ENCODE measurements around the gene HIPK2. TPM values are rescaled to one million over a fixed set of nuclear protein-coding genes. Genes with fewer than 3 reads are reported as not detected.

Gene HIPK2
- total RNA-seq, 1 experiment from 2014 or later, result 35.2 TPM

GRCh38 chr7:139745678-139746143 lies 32.1 kb downstream of the HIPK2 start:
- Histone ChIP-seq H3K36me3 (ENCODE audit: low read depth) (no peaks in the 10 kb centered on the region), H2AFZ (no peak overlapping the region), H3K9me3 (ENCODE audit: insufficient read depth, low read depth) (no peaks in the 10 kb centered on the region), H4K20me1 (ENCODE audit: insufficient read depth) (peaks cover 8% of the 10 kb centered on the region; the same call in 1 of the 2 replicates), H3K9me2 (ENCODE audit: insufficient read depth) (no peaks in the 10 kb centered on the region), H3K4me3 (no peak overlapping the region), H3K27ac (no peak overlapping the region), H3K27me3 (ENCODE audit: insufficient read depth, low read depth) (no peaks in the 10 kb centered on the region), H3K4me2 (no peak overlapping the region), H3F3A (ENCODE audit: insufficient read depth, low read depth) (no peaks in the 10 kb centered on the region), H3K79me2 (ENCODE audit: low read depth) (no peaks in the 10 kb centered on the region), H3K4me1 (replicated peaks; ENCODE audit: insufficient read depth) (no peaks in the 10 kb centered on the region)
- TF ChIP-seq EZH2 (IDR thresholded peaks at IDR 0.05; ENCODE audit: low read depth) (no peak), CTCF (conservative IDR thresholded peaks at IDR 0.05) (no peak)
- ChIA-PET CTCF (interaction anchor here (0.5 kb wide), 1 partner anchor 14 kb away, joined by 3 read pairs; no protein-coding TSS in a partner anchor), POLR2A (ENCODE audit: unreplicated experiment) (no interaction called here)
- no TSS peak for BruUV-seq (replicated peaks)
- DNase-seq, result no peak
- intact Hi-C loops (cut with micrococcal nuclease; ENCODE audit: unreplicated experiment), result no loop called here

- CTCF ChIA-PET, result no interaction called here
- Histone ChIP-seq H3K36me3 (ENCODE audit: low read depth) (no peaks in the 10 kb centered on the region), H4K20me1 (ENCODE audit: insufficient read depth) (peaks cover 8% of the 10 kb centered on the region; the same call in 1 of the 2 replicates), H3K4me3 (no peak overlapping the region), H3K4me2 (no peak overlapping the region), H2AFZ (no peak overlapping the region), H3K4me1 (replicated peaks; ENCODE audit: insufficient read depth) (no peaks in the 10 kb centered on the region), H3K79me2 (ENCODE audit: low read depth) (no peaks in the 10 kb centered on the region), H3K27me3 (ENCODE audit: insufficient read depth, low read depth) (no peaks in the 10 kb centered on the region), H3K27ac (no peak overlapping the region), H3K9me3 (ENCODE audit: insufficient read depth, low read depth) (no peaks in the 10 kb centered on the region), H3F3A (ENCODE audit: insufficient read depth, low read depth) (no peaks in the 10 kb centered on the region), H3K9me2 (ENCODE audit: insufficient read depth) (no peaks in the 10 kb centered on the region)
- POLR2A ChIA-PET (ENCODE audit: unreplicated experiment), result no interaction called here
- no peak for TF ChIP-seq EZH2 (IDR thresholded peaks at IDR 0.05; ENCODE audit: low read depth)
- no peak for TF ChIP-seq CTCF (conservative IDR thresholded peaks at IDR 0.05)
- intact Hi-C loops (cut with micrococcal nuclease; ENCODE audit: unreplicated experiment), result no loop called here
- no TSS peak for BruUV-seq (replicated peaks)
- no peak for DNase-seq
Observed at GRCh38 chr7:139744768-139745677, 32.8 kb downstream of the HIPK2 start.

- intact Hi-C loops (cut with micrococcal nuclease; ENCODE audit: unreplicated experiment), result no loop called here
- H3K9me3 ChIP-seq (ENCODE audit: insufficient read depth, low read depth), result no peaks in the 10 kb centered on the region
- H2AFZ ChIP-seq, result no peak overlapping the region
- no peak overlapping the region for H3K4me2 ChIP-seq
- no peaks in the 10 kb centered on the region for H3K36me3 ChIP-seq (ENCODE audit: low read depth)
- H3K9me2 ChIP-seq (ENCODE audit: insufficient read depth), result no peaks in the 10 kb centered on the region
- no peaks in the 10 kb centered on the region for H3K27me3 ChIP-seq (ENCODE audit: insufficient read depth, low read depth)
- TF ChIP-seq CTCF (conservative IDR thresholded peaks at IDR 0.05), result no peak
- no peak for TF ChIP-seq EZH2 (IDR thresholded peaks at IDR 0.05; ENCODE audit: low read depth)
- H3K4me1 ChIP-seq (replicated peaks; ENCODE audit: insufficient read depth), result no peaks in the 10 kb centered on the region
- peaks cover 10% of the 10 kb centered on the region; the same call in 1 of the 2 replicates for H4K20me1 ChIP-seq (ENCODE audit: insufficient read depth)
- ChIA-PET CTCF (no interaction called here), POLR2A (ENCODE audit: unreplicated experiment) (no interaction called here)
- no peaks in the 10 kb centered on the region for H3F3A ChIP-seq (ENCODE audit: insufficient read depth, low read depth)
- H3K4me3 ChIP-seq, result no peak overlapping the region
- no TSS peak for BruUV-seq (replicated peaks)
- no peaks in the 10 kb centered on the region for H3K79me2 ChIP-seq (ENCODE audit: low read depth)
- no peak for DNase-seq
- no peak overlapping the region for H3K27ac ChIP-seq
Observed at GRCh38 chr7:139743967-139744767, 33.6 kb downstream of the HIPK2 start.
